Amniotic epithelial cell (primary cell): ENCODE measurements around the gene GNPNAT1.
A peak's percentile ranks its signal among the peaks of the same experiment; 100 is the strongest.
"Not testable (repeated sequence)": the region's sequence is repeated elsewhere in the genome, so short reads cannot be mapped to it uniquely, and the experiment has no call there.

Experiments used
- DNase-seq: peaks from one replicate; pipeline ENCODE4 v3.0.0-alpha.2; 2010; ENCODE audit warnings: low read depth

The GNPNAT1 gene

DNA sequence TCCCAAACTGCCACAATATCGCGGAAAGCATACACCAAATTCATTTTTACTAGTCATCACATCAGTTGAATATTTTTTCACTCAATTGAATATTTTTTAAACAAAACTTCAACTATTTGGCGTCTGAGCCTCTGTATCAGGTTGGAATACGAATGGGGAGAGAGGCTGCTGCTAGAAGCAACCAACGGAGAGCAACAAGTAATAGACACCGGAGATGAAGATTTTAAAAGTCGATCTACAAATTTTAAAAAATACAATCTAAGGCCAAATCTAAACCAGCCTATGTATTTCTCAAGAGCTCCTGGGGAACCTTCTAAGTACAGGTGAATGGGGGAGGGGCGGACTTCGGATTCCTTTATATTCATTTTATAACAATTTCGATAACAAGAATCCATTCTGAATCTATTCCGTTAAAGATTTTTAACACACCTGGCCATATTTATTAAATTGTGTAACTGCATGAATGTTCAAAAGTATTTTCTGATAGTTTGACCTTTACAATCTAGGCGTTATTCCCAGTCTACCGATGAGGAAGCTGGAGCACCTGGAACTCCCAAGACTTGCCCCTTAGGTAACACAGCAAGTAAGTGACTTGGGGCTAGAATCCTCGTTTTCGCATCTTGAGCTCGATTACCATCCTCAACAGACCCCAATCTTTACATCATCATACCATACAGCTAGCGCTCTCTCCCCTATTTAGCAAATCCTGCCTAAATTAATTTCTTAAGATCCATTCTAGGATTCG is 1.2 kb downstream of the GNPNAT1 start:
- DNase-seq: no peak

DNA sequence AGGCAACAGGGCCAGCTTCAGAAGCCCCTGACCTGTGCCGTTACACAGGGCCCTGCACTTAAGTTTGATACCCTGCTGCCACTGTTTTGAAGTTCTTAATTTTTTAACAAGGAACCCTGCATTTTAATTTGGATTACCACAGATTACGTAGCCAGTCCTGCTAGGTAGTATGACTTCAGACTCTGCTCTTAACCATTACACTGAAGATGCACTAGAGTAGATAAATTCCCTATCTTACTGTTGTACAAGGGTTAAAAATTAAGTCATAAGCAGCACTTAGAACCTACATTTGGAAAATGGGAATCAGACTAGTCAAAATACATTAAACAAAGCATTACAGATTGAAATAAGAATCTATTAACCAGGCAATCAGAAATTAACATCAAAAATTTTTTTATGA is 2.3 kb downstream of the GNPNAT1 start:
- no peak for DNase-seq

- DNase-seq: no peak
Observed at GRCh38 chr14:52786887-52787286, 4.5 kb downstream of the GNPNAT1 start.

- DNase-seq: no peak
Observed at GRCh38 chr14:52783206-52783605, 8.2 kb downstream of the GNPNAT1 start.

GRCh38 chr14:52781629-52782028 is 9.8 kb downstream of the GNPNAT1 start:
- peak; percentile 21 for DNase-seq

- DNase-seq: no peak
Observed at GRCh38 chr14:52780893-52781292, 10.5 kb downstream of the GNPNAT1 start.

GRCh38 chr14:52778702-52779101 is 12.7 kb downstream of the GNPNAT1 start:
- no peak for DNase-seq

DNA sequence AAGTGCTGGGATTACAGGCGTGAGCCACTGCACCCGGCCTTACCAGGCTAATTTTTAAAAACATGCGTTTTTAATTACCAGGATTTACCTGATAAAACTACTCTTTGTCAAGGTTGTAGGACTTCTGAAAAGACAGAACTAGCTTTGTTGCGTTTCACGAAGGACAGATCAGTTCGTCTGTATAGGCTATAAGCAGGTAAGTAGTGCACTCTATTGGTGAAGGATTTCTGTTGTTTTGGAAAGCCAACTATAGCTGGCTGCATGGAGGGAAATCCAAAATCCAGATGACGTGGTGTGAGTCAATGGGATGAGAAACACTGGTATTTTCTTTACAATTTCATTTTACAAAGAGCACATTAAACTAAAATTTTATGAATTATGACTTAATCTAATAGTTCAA is 14.6 kb downstream of the GNPNAT1 start:
- DNase-seq: no peak

DNA sequence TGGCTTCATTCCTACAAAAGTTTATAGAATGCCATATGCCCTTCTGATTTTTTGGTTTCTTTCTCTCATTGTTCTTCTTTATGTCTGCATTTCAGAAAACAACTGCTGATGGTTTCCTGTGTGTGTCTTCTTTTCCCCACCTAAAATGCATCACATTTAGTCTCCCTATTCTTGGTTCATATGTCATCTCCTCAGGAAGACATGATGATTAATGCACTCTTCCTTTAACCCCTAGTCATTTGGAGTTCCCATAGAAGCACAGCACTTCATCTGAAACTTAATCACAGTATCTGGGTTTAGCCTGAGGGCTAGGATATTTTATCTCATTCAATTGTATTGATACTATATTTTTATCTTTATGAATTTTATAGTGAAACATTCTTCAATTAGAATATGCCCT is 21.5 kb downstream of the GNPNAT1 start:
- DNase-seq: no peak

- no peak for DNase-seq
Observed at GRCh38 chr14:52767058-52767833, 24.2 kb downstream of the GNPNAT1 start.

DNA sequence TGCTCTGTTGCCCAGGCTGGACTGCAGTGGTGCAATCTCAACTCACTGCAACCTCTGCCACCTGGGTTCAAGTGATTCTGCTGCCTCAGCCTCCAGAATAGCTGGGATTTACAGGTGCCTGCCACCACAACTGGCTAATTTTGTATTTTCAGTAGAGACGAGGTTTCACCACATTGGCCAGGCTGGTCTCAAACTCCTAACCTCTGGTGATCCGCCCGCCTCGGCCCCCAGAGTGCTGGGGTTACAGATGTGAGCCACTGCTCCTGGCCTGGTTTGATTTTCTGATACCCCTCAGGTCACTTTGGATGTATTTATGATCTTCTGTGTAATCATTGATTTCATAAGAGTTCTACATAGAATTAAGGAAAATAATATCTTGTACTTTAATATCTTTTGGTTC is 28.5 kb downstream of the GNPNAT1 start:
- DNase-seq: not testable (repeated sequence)

DNA sequence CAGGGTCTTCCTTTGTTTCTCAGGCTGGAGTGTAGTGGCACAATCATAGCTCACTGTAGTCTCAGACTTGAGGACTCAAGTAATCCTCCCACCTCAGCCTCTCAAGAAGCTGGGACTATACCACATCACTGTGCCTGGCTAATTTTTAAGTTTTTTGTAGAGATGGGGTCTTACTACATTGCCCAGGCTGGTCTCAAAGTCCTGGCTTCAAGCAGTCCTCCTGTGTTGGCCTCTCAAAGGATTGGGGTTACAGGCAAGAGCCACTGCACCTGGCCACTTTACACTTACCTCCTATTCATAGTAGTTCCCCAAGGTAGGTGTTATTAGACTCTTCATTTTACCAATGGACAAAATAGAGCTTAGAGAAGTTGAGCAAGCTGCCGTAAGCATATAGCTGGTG is 32.3 kb downstream of the GNPNAT1 start:
- DNase-seq: no peak

DNA sequence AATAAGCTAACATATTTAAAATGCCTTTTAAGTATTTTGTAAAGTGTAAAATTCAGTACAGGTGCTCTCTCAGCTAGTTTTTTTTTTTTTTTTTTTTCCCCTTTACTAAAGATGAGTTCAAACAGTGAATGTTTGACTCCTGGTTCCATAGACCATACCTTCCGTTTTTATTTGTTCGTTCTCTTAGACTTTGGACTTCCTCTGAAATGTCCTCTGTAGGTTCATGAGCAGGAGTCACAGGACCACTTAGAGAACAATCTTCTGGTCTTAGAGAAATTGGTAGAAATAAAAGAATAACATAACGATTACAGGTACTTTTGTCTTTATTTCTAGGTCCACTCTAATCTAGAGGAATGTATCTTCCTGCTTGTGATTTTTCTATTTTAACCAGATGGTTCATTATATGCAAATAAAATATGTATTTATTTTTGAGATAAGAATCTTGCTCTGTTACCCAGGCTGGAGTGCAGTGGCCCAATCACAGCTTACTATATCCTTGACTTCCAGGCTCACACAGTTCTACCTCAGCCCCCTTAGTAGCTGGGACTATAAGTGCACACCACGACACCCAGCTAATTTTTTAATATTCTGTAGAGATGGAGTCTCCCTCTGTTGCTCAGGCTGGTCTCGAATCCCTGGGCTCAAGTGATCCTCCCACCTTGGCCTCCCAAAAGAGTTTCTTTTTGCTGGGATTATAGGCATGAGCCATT is 35.6 kb downstream of the GNPNAT1 start:
- DNase-seq: no peak

DNA sequence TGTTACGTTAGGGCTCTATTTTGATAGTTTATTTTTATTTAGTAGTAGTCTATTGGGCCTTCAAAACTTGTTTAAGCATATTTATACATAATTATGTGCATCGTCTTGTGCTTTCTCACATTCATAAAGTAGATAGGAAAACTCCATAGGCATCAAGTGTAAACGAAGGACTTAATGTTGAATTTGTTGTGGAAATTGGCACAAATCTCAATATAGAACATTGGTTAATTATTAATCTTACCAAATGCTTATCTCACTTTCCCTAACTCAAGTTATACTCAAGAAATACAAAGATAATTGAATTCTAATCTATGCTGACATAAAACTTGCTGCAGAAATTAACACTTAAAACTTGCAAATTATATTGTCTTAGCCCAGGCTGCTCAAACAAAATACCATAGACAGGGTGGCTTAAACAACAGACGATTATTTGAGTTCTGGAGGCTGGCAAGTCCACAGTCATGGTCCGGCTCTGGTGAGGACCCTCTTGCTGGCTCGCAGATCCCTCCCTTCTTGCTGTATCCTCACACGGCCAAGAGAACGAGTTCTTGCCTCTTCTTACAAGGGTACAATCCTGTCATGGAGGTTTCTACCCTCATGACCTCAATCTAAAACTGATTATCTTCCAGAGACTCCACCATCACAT is 42.6 kb downstream of the GNPNAT1 start:
- DNase-seq: no peak

GRCh38 chr14:52741865-52742264 is 49.5 kb downstream of the GNPNAT1 start:
- no peak for DNase-seq

- no peak for DNase-seq
Observed at GRCh38 chr14:52740751-52741150, 50.7 kb downstream of the GNPNAT1 start.

DNA sequence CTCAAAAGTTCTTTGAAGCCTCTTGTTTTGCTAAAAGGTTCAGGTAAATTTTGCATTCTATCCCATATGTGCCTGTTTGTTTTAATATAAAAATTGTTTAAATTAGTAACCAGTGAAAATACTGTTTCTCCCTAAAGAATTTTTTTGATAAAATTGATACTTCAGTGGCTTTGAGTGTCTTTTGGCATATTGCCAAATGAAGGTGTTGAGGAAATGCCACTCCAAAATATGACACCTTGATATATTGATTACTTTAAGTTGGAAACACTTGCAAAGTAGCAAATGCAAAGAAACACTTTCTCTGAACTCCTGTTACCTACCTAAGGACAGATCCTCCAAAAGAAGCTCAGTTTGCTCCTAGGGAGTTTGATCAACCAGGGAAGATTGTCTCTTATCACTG is 53.0 kb downstream of the GNPNAT1 start:
- no peak for DNase-seq

DNA sequence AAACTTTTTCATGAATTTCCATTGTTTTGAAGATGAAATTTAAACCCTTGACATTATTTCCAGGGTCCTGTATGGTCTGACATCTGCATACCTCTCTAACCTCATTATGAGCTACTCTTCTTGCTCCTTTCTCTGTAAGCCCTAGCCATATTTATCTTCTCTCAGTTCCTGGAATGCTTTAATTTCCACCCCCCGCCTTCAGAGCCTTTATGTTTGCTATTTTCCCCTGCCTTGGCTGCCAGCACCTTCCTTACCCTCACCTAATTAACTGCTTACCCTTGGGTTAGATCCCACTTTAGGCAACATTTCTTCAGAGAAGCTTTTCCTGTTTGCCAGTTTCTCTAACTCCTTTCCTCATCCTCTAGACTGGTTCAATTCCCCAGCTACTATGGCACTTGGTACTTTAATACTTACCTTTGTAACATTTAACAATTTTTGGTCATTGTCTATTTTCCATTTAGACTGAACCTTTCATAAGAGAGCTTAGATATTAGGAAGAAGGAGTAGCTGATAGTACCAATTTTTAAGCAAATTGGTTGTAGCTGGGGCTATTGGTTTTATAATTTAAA is 55.4 kb downstream of the GNPNAT1 start:
- no peak for DNase-seq

GRCh38 chr14:52733824-52734223 is 57.6 kb downstream of the GNPNAT1 start:
- DNase-seq: no peak

DNA sequence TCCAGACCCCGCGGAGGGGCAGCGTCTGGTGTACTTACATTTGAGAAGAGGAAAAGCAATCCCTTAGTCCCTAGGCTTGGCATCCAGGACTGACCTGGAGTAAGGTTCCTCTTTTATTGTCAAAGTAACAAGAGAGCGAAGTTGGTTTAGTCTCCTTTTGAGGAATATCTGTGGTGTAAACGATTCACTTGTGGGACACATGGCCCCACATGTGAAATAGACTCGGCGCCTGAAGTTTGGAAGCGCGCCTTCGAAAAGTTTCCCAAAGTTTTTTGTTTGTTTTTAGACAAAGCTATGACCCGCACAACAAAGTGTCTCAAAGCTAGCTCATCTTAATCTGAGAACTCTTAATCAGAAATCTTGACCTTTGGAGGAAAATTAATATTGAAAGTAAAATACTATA is 60.7 kb downstream of the GNPNAT1 start:
- peak; percentile 16 for DNase-seq

- peak; percentile 96 for DNase-seq
Observed at GRCh38 chr14:52729925-52730708, 61.3 kb downstream of the GNPNAT1 start, which contains the start of gene STYX. STYX (plus strand) TSS chr14:52730166; CDS start chr14:52730475, 309 bp downstream.
